CD14-positive monocyte (primary cell): ENCODE results near the gene SF3A1. TPM values are rescaled to one million over a fixed set of nuclear protein-coding genes. Genes with fewer than 3 reads are reported as not detected.

Experiments
- DNase-seq, 3 donors: peaks; one replicate each; pipeline ENCODE4 v3.0.0-alpha.2; 2011 to 2022
- H2AFZ ChIP-seq: 2 replicates; pipeline ENCODE4 v1.6.0; 2012; ENCODE audit warnings: mild to moderate bottlenecking, low read depth, low read length, inconsistent platforms; ENCODE audit not compliant: insufficient read depth, poor library complexity, severe bottlenecking
- H3K27ac ChIP-seq, 2 donors: 1 replicate in 1 of 2; 2 replicates in 1 of 2; pipeline ENCODE4 v1.5.1; 2012 to 2013; ENCODE audit warnings: low read length in 2 of 2, control low read depth in 1 of 2, inconsistent platforms in 1 of 2, low read depth in 1 of 2, mild to moderate bottlenecking in 1 of 2
- H3K27me3 ChIP-seq, 2 donors: one replicate each; pipeline versions ENCODE4 v1.6.0 to v1.6.1; 2011 to 2013; ENCODE audit warnings: low read length in 2 of 2; ENCODE audit not compliant: control insufficient read depth in 2 of 2, insufficient read depth in 2 of 2
- H3K36me3 ChIP-seq, 2 donors: replicated peaks in 1 of 2; 1 replicate in 1 of 2; 2 replicates in 1 of 2; pipeline versions ENCODE4 v1.5.1 to v1.6.1; 2012 to 2013; ENCODE audit warnings: low read length in 2 of 2, control low read depth in 1 of 2, inconsistent platforms in 1 of 2, mild to moderate bottlenecking in 1 of 2; ENCODE audit not compliant: insufficient read depth in 2 of 2, control insufficient read depth in 1 of 2
- H3K4me1 ChIP-seq, 2 donors: 1 replicate in 1 of 2; 2 replicates in 1 of 2; pipeline versions ENCODE4 v1.5.1 to v1.6.1; 2012 to 2013; ENCODE audit warnings: low read length in 2 of 2, control low read depth in 1 of 2, inconsistent platforms in 1 of 2, mild to moderate bottlenecking in 1 of 2, moderate library complexity in 1 of 2; ENCODE audit not compliant: insufficient read depth in 2 of 2, control insufficient read depth in 1 of 2
- H3K4me2 ChIP-seq: replicated peaks from 2 replicates; pipeline ENCODE3; 2012; ENCODE audit warnings: low read length, moderate library complexity, mild to moderate bottlenecking; ENCODE audit not compliant: poor library complexity, severe bottlenecking; ENCODE audit errors: extremely low read depth
- H3K4me3 ChIP-seq, 3 experiments: fragments of 200-600 bp in 1 of 3; sonication (generic) in 1 of 3; replicated peaks in 1 of 3; 1 replicate in 2 of 3; 2 replicates in 1 of 3; pipeline ENCODE4 v1.5.1; 2011 to 2013; ENCODE audit warnings: low read length in 3 of 3, mild to moderate bottlenecking in 3 of 3, control low read depth in 2 of 3, low read depth in 2 of 3, inconsistent platforms in 1 of 3, moderate library complexity in 1 of 3
- H3K79me2 ChIP-seq: 2 replicates; pipeline ENCODE4 v1.6.0; 2012; ENCODE audit warnings: mild to moderate bottlenecking, control low read depth, inconsistent platforms, low read length, moderate library complexity; ENCODE audit not compliant: insufficient read depth
- H3K9ac ChIP-seq: 2 replicates; pipeline ENCODE4 v1.6.0; 2017; ENCODE audit warnings: low read length, mild to moderate bottlenecking; ENCODE audit not compliant: insufficient read depth, poor library complexity, severe bottlenecking
- H3K9me3 ChIP-seq, 2 donors: replicated peaks in 1 of 2; 1 replicate in 1 of 2; 2 replicates in 1 of 2; pipeline versions ENCODE4 v1.5.1 to v1.6.1; 2012 to 2013; ENCODE audit warnings: low read length in 2 of 2, control low read depth in 1 of 2; ENCODE audit not compliant: control insufficient read depth in 1 of 2, insufficient read depth in 1 of 2
- H4K20me1 ChIP-seq: 2 replicates; pipeline ENCODE4 v1.6.0; 2012; ENCODE audit warnings: mild to moderate bottlenecking, low read length, control low read depth, moderate library complexity; ENCODE audit not compliant: insufficient read depth
- H3K27ac Mint-ChIP-seq, 7 donors: one replicate each; pipeline ENCODE4 v1.8.0; 2020; ENCODE audit warnings: mild to moderate bottlenecking in 7 of 7, mixed read lengths in 7 of 7, moderate library complexity in 6 of 7, inconsistent platforms in 2 of 7
- H3K27me3 Mint-ChIP-seq, 3 donors: one replicate each; pipeline ENCODE4 v1.8.0; 2021 to 2022; ENCODE audit warnings: low read depth in 3 of 3, mild to moderate bottlenecking in 3 of 3, mixed read lengths in 3 of 3, moderate library complexity in 3 of 3, inconsistent platforms in 1 of 3
- H3K36me3 Mint-ChIP-seq, 2 donors: one replicate each; pipeline ENCODE4 v1.8.0; 2020; ENCODE audit warnings: mixed read lengths in 2 of 2, inconsistent platforms in 1 of 2, mild to moderate bottlenecking in 1 of 2
- H3K4me1 Mint-ChIP-seq: one replicate; pipeline ENCODE4 v1.8.0; 2020; ENCODE audit warnings: mild to moderate bottlenecking, mixed read lengths
- H3K4me3 Mint-ChIP-seq, 2 donors: one replicate each; pipeline ENCODE4 v1.8.0; 2020; ENCODE audit warnings: mild to moderate bottlenecking in 2 of 2, mixed read lengths in 2 of 2, moderate library complexity in 1 of 2
- H3K9me3 Mint-ChIP-seq, 7 donors: one replicate each; pipeline ENCODE4 v1.8.0; 2020 to 2022; ENCODE audit warnings: mixed read lengths in 7 of 7, mild to moderate bottlenecking in 6 of 7, moderate library complexity in 6 of 7, inconsistent platforms in 2 of 7
- WGBS: methylation state at CpG from one replicate; pipeline ENCODE4 v1.1.5; 2013; ENCODE audit warnings: missing lambda C conversion rate; ENCODE audit not compliant: insufficient coverage; 5-methylcytosine and 5-hydroxymethylcytosine counted together
- intact Hi-C, 2 donors: fragments of 100-400 bp; cut with micrococcal nuclease; formaldehyde crosslinking; loops; one replicate each; pipeline versions ENCODE4 v1.15.0 to v1.15.1; 2023
- polyA plus RNA-seq, 3 donors: library from polyadenylated mRNA; depleted of rRNA in 1 of 3; unstranded in 2 of 3; stranded (reverse) in 1 of 3; fragments of 300-500 nt in 2 of 3; fragments of >200 nt in 1 of 3; fragmentation: Illumina TruSeq in 2 of 3; gene quantifications; 1 replicate in 2 of 3; 2 replicates in 1 of 3; pipeline ENCODE4 v1.2.3, GENCODE V29; 2012 to 2021
- TF ChIP-seq, protein P1 (sequence below): fragments of 200-600 bp; IDR thresholded peaks from one replicate; pipeline ENCODE4 v1.8.0; 2022; ENCODE audit warnings: antibody characterized with exemption, mild to moderate bottlenecking

The SF3A1 gene
- polyA plus RNA-seq, 3 donors, result 34.7 to 102 (median 52.1) TPM

GRCh38 chr22:30332551-30332950, 24.1 kb downstream of the SF3A1 start:
- Histone ChIP-seq H3K9me3 (no peaks in the 10 kb centered on the region), H2AFZ (no peak overlapping the region), H3K36me3 (peaks cover 66 to 79% of the 10 kb centered on the region in 2 donors), H3K4me2 (no peak overlapping the region), H3K4me3 (no peak overlapping the region), H3K27me3 (no peaks in the 10 kb centered on the region), H3K4me1 (peaks cover under 1 to 1% of the 10 kb centered on the region in 2 donors), H3K27ac (no peak overlapping the region), H3K79me2 (no peaks in the 10 kb centered on the region), H4K20me1 (peaks cover 30% of the 10 kb centered on the region), H3K9ac (no peak overlapping the region)
- Mint-ChIP-seq H3K36me3 (peaks cover 67 to 73% of the 10 kb centered on the region in 2 donors), H3K27me3 (no peaks in the 10 kb centered on the region), H3K9me3 (no peaks in the 10 kb centered on the region), H3K4me3 (no peak overlapping the region), H3K4me1 (peaks cover 3% of the 10 kb centered on the region), H3K27ac (peak overlapping the region in 1 of 7 donors; percentile 74)
- intact Hi-C loops, result no loop called here
- TF ChIP-seq, protein P1, sequence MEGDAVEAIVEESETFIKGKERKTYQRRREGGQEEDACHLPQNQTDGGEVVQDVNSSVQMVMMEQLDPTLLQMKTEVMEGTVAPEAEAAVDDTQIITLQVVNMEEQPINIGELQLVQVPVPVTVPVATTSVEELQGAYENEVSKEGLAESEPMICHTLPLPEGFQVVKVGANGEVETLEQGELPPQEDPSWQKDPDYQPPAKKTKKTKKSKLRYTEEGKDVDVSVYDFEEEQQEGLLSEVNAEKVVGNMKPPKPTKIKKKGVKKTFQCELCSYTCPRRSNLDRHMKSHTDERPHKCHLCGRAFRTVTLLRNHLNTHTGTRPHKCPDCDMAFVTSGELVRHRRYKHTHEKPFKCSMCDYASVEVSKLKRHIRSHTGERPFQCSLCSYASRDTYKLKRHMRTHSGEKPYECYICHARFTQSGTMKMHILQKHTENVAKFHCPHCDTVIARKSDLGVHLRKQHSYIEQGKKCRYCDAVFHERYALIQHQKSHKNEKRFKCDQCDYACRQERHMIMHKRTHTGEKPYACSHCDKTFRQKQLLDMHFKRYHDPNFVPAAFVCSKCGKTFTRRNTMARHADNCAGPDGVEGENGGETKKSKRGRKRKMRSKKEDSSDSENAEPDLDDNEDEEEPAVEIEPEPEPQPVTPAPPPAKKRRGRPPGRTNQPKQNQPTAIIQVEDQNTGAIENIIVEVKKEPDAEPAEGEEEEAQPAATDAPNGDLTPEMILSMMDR, result no peak
- WGBS, result 93% methylated on average over 4 of the region's 5 CpGs
- no peak for DNase-seq

- Mint-ChIP-seq H3K9me3 (no peaks in the 10 kb centered on the region), H3K27me3 (no peaks in the 10 kb centered on the region), H3K4me1 (peaks cover 35% of the 10 kb centered on the region), H3K4me3 (no peak overlapping the region), H3K36me3 (peaks cover 32 to 42% of the 10 kb centered on the region in 2 donors), H3K27ac (peak overlapping the region in 1 of 7 donors; percentile 54)
- TF ChIP-seq, protein P1, result no peak
- DNase-seq, result no peak
- Histone ChIP-seq H3K9me3 (no peaks in the 10 kb centered on the region), H3K27ac (no peak overlapping the region), H3K27me3 (no peaks in the 10 kb centered on the region), H4K20me1 (peaks cover 16% of the 10 kb centered on the region), H3K4me1 (peaks cover 33 to 35% of the 10 kb centered on the region in 2 donors), H3K9ac (no peak overlapping the region), H3K36me3 (peaks cover 26 to 39% of the 10 kb centered on the region in 2 donors), H3K4me3 (no peak overlapping the region), H3K4me2 (no peak overlapping the region), H3K79me2 (peaks cover 23% of the 10 kb centered on the region), H2AFZ (no peak overlapping the region)
- no CpG with 5 or more reads among the region's 3 CpGs for WGBS
- intact Hi-C loops, result loop anchor here (5.0 kb wide), 2 partner anchors 36 to 41 kb away; partner anchors contain the start of gene CASTOR1 (in 1 of the 2)
Measured at GRCh38 chr22:30328466-30329049, 28.1 kb downstream of the SF3A1 start.
